HTR-8/SVneo (cell line): Measurements from ENCODE around the gene ZMPSTE24.
"Not testable (repeated sequence)": the region's sequence is repeated elsewhere in the genome, so short reads cannot be mapped to it uniquely, and the experiment has no call there.

Experiments used
- DNase-seq: peaks from one replicate; pipeline ENCODE4 v3.0.0; 2011; ENCODE audit warnings: low spot score, mixed read lengths; ENCODE audit not compliant: insufficient read length
- FAIRE-seq: peaks from 2 replicates; lab custom pipeline; 2011; peaks lifted over from hg19 to GRCh38; lab: Jason Lieb, UNC

The ZMPSTE24 gene

DNA sequence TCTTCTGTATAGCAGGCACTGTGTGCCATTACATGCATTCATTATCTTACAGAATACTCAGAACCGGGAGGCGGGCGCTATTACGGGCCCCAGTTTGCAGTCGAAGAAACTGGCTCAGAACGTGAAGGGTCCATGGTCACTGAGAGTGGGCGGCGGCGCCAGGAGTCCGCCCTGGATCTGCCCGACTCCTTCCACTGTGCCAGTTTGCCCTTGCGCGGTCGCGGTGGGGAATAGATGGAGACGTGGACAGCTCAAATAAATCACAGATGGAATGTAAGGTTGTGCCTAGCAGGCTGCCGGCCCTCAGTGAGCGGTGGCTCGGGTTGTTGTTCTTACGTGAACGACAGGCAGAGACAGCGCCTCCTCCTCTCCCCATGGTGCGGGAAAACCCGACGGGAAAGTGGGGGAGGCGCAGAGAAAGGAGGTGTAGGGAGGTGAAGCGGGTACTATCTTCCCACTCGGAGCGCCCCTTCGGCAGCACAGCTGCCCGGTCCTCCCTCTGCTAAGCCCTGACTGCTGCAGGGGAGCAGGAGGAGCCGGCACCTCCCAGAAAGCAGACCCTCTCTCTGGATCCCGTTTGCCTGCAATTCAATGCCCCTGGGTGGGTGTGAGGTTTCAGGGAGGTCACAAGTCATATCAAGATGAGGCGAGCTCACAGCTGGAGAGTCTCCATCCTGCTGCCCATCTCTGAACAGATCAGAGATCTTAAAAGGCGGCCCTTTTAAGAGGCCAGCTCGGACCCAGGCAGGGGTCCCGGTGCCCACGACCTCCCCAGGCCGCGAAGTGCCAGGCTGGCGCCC lies 58.0 kb downstream of the ZMPSTE24 start:
- FAIRE-seq (no peak), DNase-seq (no peak)

DNA sequence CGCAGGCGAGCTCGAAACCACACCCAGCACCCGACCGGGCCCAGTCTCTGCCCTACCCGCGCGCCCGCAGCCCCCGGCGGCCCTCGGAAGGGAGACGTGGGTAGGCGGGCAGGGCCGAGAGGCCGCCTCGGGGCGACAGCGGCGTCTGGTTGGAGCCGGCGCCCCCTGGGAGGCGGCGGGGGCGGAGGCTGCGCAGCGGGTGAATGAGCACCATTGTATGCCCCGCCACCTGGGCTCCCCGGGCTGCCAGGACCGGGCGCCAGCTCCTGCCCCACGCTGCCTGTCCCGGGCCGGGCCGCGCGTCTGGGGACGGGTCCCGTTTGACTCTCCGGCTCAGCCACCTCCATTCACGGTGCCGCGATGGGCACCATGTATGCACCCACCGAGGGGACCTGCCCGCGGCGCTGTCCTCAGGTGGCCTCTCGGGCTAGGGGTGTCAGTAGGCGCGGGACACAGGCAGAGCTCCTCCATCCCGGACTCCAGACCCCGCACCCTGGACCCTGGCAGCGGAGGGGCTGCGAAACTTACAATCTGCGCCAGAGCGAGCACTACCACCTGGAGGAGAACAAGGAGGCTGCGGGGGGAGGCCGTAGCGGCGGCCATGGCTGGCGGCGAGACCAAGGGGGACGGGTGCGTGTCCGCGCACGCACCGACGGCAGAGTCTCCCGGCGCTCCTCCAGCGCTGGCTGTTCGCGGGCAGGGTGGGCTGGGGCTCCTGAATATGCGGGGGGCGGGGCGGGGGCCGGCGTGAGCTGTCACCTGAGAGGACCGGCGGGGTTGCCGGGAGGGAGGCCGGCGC lies 58.8 kb downstream of the ZMPSTE24 start, which contains the start of gene COL9A2:
Gene COL9A2, minus strand, starts transcription at position 692 of the 799 bp plus-strand sequence. Its CDS starts 89 bp downstream, at position 603.
- peak; percentile 26 for DNase-seq
- no peak for FAIRE-seq

DNA sequence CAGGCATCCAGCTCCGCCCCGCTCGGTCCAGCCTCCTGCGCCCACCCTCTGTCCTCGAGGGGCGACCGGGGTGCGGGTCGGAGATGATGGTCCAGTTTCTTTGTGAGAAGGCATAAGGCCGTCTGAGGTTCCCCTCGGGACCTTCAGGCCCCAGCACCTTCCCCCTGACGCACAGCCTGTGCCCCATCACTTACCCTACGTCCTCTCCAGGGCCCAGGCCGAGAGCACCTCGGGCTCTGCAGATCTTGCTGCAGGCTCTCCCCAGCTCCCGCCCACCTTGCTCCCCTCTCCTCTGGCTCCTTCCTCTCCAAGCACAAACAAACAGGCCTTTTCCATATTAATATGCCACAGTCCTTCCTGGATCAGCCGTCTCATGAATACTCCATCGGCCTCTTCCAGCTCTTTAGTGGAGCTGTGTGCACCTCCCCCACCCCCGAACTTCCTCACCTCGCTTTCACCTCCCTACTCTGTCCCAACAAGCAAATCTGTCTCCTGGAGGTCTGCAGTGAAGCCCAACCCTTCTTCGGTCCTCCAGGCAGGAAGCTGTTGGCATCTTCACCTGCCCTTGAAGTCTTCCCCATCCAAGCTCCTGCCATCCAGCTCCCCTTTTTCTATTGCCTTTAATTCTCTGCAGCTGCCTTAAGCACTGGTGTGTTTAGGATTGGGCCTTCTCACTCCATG lies 59.5 kb downstream of the ZMPSTE24 start:
- DNase-seq (no peak), FAIRE-seq (no peak)

DNA sequence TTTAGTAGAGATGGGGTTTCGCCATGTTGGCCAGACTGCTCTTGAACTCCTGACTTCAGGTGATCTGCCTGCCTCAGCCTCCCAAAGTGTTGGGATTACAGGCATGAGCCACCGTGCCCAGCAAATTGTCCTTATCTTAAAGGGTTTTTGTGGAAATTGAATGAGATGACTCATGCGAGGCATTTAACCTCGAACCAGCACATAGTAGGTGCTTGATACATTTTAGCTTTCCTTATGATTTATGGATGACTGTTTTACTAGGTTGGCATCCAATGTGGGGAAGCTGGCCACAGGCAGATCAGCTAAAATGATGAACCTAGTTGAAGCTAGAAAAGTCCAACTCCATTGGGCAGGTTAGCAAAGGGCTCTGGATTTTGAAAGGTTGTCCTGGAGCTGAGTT lies 60.4 kb downstream of the ZMPSTE24 start:
- DNase-seq (no peak), FAIRE-seq (no peak)

DNA sequence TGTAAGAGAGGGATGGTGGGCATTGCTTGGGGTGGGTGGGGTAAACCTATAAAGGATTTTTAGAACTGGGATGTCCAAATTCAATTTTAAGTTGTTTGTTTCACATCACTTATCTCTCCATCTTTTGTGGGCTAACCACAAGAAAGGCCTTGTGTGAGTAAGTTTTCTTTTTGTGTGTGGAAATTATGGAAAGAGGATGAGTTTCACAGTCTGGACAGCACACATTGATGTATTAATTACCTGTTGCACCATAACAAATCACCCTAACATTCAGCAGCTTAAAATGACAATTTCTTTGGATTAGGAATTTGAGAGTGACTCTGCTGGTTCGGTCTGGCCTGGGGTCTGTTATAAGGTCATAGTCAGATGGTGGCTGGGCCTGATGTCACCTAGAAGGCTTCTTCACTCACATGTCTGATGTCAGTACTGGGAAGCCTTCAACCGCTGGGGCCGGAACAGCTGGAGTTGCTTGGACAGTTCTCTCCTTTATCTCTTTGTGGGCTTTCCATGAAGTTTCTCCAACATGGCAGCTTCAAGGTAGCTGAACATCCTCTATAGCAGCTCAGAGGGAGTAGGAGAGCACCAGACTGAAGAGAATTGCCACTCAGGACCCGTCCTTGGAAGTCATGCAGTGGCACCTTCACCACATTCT lies 61.1 kb downstream of the ZMPSTE24 start:
- FAIRE-seq, result no peak

DNA sequence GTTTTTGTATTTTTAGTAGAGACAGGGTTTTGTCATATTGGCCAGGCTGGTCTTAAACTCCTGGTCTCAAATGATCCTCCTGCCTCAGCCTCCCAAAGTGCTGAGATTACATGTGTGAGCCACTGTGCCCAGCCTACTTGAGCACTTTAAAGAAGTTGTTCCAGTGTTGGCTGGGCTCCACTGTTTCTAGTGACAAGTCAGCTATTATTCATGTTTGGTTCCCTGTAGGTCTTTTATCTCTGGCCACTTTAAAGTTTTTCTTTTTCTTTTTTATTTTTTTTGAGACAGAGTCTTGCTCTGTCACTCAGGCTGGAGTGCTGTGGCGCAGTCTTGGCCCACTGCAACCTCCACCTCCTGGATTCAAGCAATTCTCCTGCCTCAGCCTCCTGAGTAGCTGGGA lies 73.4 kb downstream of the ZMPSTE24 start:
- DNase-seq, FAIRE-seq: not testable (repeated sequence)

More for the DNA sequence above, 61.1 kb downstream of the ZMPSTE24 start:
- no peak for DNase-seq

DNA sequence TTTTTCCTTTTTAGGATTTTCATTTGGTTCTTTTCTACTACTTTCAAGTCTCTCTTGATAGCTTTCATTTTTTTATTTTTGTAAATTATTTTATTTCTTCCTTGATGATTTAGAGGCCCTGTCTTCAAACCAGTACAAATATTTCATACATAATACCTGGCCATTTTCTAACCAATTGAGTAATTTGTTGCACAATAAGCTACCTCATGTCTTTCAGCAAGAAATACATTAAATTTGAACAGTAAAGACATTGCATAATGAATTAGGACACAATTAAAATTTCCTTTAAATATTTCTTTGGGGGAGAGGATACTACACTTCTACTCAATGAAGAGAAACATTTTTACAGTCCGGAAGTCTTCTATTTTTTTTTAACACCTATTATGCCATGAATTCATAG lies 74.7 kb downstream of the ZMPSTE24 start:
- DNase-seq (no peak), FAIRE-seq (no peak)

DNA sequence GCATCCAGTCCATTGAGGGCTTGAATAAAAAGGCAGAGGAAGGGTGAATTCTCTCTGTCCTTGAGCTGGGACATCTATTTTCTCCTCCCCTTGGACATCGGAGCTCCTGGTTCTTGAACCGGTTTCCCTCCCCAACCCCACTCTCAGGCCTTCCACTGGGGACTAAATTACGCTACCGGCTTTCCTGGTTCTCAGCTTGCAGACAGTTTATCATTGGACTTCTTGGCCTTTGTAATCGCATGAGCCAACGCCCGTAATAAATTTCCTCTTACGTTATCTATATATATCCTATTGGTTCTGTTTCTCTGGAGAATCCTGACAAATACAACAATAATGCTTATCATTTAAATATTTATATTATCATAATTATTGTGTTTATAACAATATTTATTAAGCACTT lies 79.4 kb downstream of the ZMPSTE24 start:
- FAIRE-seq (no peak), DNase-seq (no peak)

DNA sequence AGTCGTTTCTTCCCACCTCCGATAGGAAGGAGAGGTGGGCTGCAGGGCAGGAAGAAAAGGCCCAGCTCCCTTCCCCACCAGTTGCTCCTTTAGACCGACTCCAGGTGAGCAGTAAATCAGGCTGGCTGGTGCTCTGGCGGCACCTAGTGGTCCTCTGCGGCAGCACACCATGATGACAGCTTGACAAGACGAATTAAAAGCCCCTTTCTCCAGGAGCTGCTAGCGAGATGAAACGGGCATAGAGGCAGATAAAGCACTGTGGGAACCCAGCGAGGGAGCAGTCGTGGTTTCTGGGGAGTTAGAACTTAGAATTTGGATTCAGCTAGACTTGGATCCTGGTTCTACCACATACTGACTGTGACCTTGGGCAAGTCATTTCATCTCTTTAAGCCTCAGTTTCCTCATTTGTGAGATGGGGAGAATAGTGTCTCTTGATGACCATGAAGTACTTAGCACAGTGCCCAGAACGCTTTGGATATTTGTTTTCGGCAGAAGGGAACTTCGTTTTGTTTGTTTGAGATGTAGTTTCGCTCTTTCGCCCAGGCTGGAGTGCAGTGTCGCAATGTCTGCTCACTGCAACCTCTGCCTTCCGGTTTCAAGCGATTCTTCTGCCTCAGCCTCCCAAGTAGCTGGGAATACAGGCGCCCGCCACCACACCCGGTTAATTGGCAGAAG lies 80.8 kb downstream of the ZMPSTE24 start:
- FAIRE-seq (peak; percentile 9), DNase-seq (peak; percentile 82)

DNA sequence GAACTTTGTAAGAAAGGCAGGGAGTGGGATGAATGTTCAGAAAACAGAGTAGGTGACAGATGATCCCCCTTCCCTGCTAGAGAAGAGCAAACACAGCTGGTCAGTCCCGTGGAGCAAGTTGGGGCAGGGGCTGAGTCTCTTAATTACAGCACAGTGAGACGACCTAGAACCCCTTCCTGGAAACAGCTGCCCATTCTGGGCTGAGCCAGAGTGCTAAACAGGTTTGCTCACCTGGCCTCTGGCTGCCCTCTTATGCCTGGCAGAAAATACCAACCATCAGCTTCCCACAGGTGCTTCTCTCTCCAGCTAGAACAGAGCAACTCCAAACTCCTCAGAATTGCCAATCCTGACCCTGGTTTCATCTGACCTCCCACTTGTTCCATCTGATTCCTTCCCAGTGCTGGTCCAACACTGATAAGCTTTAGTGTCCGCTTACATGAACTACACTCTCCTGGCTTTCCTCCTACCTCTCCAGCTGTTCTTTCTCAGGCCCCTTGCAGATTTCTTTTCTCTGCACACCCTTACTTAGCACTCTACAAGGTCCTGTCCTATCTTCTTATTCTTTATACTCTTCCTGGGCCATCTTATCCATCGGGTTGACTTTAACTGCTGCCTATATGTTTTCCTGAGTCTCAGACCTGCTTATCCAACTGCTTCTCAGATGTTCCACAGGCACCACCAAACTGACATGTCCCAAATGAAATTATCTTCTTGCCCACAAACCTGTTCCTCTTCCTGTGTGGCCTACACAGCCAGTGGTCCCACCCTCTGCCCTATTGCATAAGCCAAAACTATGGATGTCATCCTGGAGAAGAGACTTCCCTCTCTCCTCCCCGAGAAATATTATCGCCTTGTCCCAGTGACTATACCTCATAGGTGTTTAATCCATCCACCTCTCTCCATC lies 81.6 kb downstream of the ZMPSTE24 start:
- no peak for DNase-seq
- no peak for FAIRE-seq

DNA sequence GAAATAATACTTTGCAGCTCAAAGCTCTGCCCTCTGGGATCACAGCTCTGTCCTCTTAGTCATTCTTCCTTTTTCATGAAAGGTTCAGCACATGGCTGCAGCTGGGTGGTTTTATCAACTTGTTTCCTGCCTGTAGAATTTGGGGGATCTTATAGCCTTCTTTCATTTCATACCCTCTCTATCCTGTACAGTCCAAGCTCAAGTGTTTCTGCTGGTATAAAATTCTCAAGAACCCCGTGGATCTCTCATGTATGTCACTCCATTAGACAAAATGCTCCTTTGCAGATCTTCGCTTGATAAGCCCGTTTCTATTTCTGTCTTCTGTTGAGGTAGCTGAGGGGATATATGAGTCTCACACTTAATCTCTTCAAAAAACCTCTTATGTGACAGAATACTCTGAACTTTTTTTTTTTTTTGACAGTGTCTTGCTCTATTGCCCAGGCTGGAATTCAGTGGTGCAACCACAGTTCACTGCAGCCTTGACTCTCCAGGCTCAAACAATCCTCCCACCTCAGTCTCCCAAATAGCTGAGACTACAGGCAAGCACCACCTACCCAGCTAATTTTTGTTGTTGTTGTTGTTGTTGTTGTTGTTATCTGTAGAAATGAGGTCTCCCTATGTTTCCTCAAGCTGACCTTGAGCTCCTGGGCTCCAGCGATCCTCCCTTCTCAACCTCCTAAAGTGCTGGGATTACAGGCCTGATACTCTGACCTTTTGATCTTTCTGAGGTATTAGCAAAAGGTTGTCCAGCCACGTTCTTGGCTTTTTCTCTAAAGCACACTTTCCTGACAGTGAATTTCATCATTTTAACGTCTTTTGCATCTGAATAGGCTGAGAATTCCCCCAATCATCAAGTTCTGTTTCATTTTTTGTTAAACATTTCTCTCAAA lies 83.7 kb downstream of the ZMPSTE24 start:
- no peak for FAIRE-seq
- DNase-seq, result no peak

DNA sequence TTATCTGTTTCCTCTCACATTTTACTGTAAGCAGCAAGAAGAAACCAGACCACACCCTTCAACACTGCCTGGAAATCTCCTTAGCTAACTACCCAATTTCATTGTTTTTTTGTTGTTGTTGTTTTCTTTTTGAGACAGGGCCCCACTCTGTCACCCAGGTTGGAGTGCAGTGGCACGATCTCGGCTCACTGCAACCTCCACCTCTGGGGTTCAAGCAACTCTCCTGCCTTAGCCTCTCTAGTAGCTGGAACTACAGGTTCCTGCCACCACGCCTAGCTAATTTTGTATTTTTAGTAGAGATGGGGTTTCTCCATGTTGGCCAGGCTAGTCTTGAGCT lies 84.3 kb downstream of the ZMPSTE24 start:
- FAIRE-seq, DNase-seq: not testable (repeated sequence)
